Measurements from ENCODE around the gene DNMT3L. TPM values are rescaled to one million over a fixed set of nuclear protein-coding genes. Genes with fewer than 3 reads are reported as not detected.

Gene DNMT3L
- total and polyA plus RNA-seq, 2 experiments from 2014 or later, result 0.33 TPM; not detected in 1

DNA sequence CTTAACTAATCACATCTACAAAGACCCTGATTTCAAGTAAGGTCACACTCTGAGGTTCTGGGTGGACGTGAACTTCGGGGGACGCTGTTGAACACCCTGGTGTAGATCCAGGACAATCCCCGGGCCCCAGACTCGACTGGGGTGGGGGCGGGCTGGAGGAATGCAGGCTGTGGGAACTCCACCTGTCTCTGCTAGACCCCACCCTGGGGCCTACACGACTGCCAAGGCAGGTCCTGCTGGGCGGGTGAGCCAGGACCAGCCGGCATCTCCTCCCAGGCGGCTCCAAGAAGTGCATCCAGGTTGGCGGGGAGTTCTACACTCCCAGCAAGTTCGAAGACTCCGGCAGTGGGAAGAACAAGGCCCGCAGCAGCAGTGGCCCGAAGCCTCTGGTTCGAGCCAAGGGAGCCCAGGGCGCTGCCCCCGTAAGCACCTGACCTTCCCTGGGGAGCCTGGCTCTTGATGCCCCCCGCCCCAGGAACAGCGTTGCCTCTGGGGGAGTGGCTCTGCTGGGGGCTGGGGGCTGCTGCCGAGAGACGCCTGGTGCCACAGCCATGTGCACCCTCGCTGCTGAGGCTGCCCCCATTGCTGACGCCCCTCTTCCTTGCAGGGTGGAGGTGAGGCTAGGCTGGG, 27.8 kb upstream of the DNMT3L start:
- WGBS (ENCODE audit: low lambda C conversion rate, missing lambda C conversion rate), result 86% methylated on average over 23 of the region's 24 CpGs
- TF ChIP-seq, protein P1, sequence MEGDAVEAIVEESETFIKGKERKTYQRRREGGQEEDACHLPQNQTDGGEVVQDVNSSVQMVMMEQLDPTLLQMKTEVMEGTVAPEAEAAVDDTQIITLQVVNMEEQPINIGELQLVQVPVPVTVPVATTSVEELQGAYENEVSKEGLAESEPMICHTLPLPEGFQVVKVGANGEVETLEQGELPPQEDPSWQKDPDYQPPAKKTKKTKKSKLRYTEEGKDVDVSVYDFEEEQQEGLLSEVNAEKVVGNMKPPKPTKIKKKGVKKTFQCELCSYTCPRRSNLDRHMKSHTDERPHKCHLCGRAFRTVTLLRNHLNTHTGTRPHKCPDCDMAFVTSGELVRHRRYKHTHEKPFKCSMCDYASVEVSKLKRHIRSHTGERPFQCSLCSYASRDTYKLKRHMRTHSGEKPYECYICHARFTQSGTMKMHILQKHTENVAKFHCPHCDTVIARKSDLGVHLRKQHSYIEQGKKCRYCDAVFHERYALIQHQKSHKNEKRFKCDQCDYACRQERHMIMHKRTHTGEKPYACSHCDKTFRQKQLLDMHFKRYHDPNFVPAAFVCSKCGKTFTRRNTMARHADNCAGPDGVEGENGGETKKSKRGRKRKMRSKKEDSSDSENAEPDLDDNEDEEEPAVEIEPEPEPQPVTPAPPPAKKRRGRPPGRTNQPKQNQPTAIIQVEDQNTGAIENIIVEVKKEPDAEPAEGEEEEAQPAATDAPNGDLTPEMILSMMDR (IDR thresholded peaks at IDR 0.05; ENCODE audit: poor library complexity), result no peak
- no peak for DNase-seq (ENCODE audit: low spot score)
- Histone ChIP-seq H4K20me1 (ENCODE audit: insufficient read depth, poor library complexity, severe bottlenecking) (no peaks in the 10 kb centered on the region), H3K27me3 (no peaks in the 10 kb centered on the region), H3K79me2 (no peaks in the 10 kb centered on the region), H3K4me2 (no peak overlapping the region), H3K36me3 (replicated peaks; ENCODE audit: insufficient read depth, low read depth) (no peaks in the 10 kb centered on the region), H3K9me3 (ENCODE audit: low read depth) (no peaks in the 10 kb centered on the region), H3K4me3 (no peak overlapping the region), H2AFZ (no peak overlapping the region), H3K9me2 (replicated peaks; ENCODE audit: insufficient read depth) (no peaks in the 10 kb centered on the region), H3K4me1 (ENCODE audit: insufficient read depth) (no peaks in the 10 kb centered on the region), H3K27ac (no peak overlapping the region)

GRCh38 chr21:44288251-44289110, 26.8 kb upstream of the DNMT3L start:
- no peak overlapping the region for H3K27ac ChIP-seq
- no peaks in the 10 kb centered on the region for H3K4me1 ChIP-seq (ENCODE audit: insufficient read depth)
- no peak overlapping the region for H3K4me2 ChIP-seq
- no peaks in the 10 kb centered on the region for H3K79me2 ChIP-seq
- no peak overlapping the region for H2AFZ ChIP-seq
- no peaks in the 10 kb centered on the region for H3K36me3 ChIP-seq (replicated peaks; ENCODE audit: insufficient read depth, low read depth)
- no peaks in the 10 kb centered on the region for H3K9me2 ChIP-seq (replicated peaks; ENCODE audit: insufficient read depth)
- no peak for DNase-seq (ENCODE audit: low spot score)
- no peaks in the 10 kb centered on the region for H4K20me1 ChIP-seq (ENCODE audit: insufficient read depth, poor library complexity, severe bottlenecking)
- 81% methylated on average over 19 of the region's 23 CpGs for WGBS (ENCODE audit: low lambda C conversion rate, missing lambda C conversion rate)
- no peaks in the 10 kb centered on the region for H3K9me3 ChIP-seq (ENCODE audit: low read depth)
- TF ChIP-seq, protein P1 (IDR thresholded peaks at IDR 0.05; ENCODE audit: poor library complexity), result no peak
- TF ChIP-seq EZH2phosphoT487 (IDR thresholded peaks at IDR 0.05; ENCODE audit: low read depth, severe bottlenecking, unreplicated experiment) (no peak), EZH2 (IDR thresholded peaks at IDR 0.05; ENCODE audit: borderline replicate concordance) (no peak)
- H3K4me3 ChIP-seq, result no peak overlapping the region
- H3K27me3 ChIP-seq, result no peaks in the 10 kb centered on the region

DNA sequence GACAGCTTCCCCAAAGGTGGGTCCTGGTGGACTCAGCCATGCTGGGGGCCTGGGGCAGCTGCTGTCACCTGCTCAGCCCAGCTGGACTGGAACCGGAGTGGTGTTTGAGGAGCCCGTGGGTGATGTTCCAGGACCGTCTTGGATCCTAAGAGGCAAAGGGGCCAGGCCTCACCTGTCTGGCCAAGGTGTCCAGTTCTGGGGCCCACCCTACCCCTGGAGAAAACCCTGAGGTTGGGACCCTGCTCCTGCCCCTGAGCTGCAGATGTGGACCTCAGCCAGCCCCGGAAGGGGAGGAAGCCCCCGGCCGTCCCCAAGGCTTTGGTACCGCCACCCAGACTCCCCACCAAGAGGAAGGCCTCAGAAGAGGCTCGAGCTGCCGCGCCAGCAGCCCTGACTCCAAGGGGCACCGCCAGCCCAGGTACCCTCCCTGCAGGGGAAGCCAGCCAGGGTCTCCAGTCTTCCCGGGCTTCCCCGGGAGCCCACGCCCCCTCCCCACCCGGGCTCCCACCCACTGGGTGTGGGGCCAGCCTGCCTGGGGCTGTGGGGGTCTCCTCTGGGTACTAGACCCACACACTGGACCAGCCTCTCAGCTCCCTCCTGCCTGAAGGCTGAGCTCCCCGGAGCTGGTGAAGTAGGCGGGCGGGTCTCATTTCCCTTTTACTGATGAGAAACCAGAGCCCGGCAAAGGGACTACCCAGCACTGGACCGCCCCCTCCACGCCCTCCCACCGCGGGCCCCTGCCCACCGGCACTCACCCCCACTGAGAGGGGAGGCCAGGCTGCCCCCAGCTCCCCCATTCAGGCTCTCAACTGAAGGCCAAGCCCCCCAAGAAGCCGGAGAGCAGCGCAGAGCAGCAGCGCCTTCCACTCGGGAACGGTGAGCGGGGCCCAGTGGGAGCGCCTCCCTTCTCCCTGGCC, 25.3 kb upstream of the DNMT3L start:
- H3K4me3 ChIP-seq, result no peak overlapping the region
- no peaks in the 10 kb centered on the region for H3K9me2 ChIP-seq (replicated peaks; ENCODE audit: insufficient read depth)
- H3K4me2 ChIP-seq, result no peak overlapping the region
- no peak for DNase-seq (ENCODE audit: low spot score)
- H4K20me1 ChIP-seq (ENCODE audit: insufficient read depth, poor library complexity, severe bottlenecking), result no peaks in the 10 kb centered on the region
- no peaks in the 10 kb centered on the region for H3K9me3 ChIP-seq (ENCODE audit: low read depth)
- H3K4me1 ChIP-seq (ENCODE audit: insufficient read depth), result peaks cover 6% of the 10 kb centered on the region
- H3K27ac ChIP-seq, result no peak overlapping the region
- H3K79me2 ChIP-seq, result no peaks in the 10 kb centered on the region
- no peak overlapping the region for H2AFZ ChIP-seq
- TF ChIP-seq EZH2 (IDR thresholded peaks at IDR 0.05; ENCODE audit: borderline replicate concordance), result no peak
- TF ChIP-seq, protein P1 (IDR thresholded peaks at IDR 0.05; ENCODE audit: poor library complexity), result no peak
- no peaks in the 10 kb centered on the region for H3K27me3 ChIP-seq
- 84% methylated on average over 29 of the region's 31 CpGs for WGBS (ENCODE audit: low lambda C conversion rate, missing lambda C conversion rate)
- H3K36me3 ChIP-seq (replicated peaks; ENCODE audit: insufficient read depth, low read depth), result no peaks in the 10 kb centered on the region
